K562 (cell line): ENCODE measurements around the gene NDST1. TPM values are rescaled to one million over a fixed set of nuclear protein-coding genes. Genes with fewer than 3 reads are reported as not detected.

Experiments used
- ARID4B ChIP-seq: sonication (generic); formaldehyde crosslinking; IDR thresholded peaks from 2 replicates; pipeline ENCODE4 v1.8.0; 2022; ENCODE audit warnings: mild to moderate bottlenecking, missing genetic modification reagents
- BHLHE40 ChIP-seq: IDR thresholded peaks from 2 replicates; pipeline ENCODE4 v1.6.1; 2011; ENCODE audit warnings: low read length, improper control_type of control experiment
- CTCF ChIP-seq, 3 experiments: IDR thresholded peaks in 2 of 3; conservative IDR thresholded peaks in 1 of 3; 2 replicates each; pipeline ENCODE4 v1.5.1; 2011 to 2012; ENCODE audit warnings: low read length in 3 of 3, mild to moderate bottlenecking in 3 of 3, control low read depth in 2 of 3, improper control_type of control experiment in 1 of 3, inconsistent platforms in 1 of 3, low read depth in 1 of 3, mixed read lengths in 1 of 3, moderate library complexity in 1 of 3; ENCODE audit not compliant: insufficient read depth in 2 of 3
- DMBX1 ChIP-seq: fragments of 250-450 bp; sonication (Bioruptor Pico); IDR thresholded peaks from 2 replicates; pipeline ENCODE4 v1.8.0; 2022; ENCODE audit warnings: inconsistent platforms, mild to moderate bottlenecking, moderate library complexity, borderline replicate concordance
- E2F6 ChIP-seq, 2 experiments: IDR thresholded peaks; 2 replicates each; pipeline ENCODE4 v1.6.1; 2011; ENCODE audit warnings: borderline replicate concordance in 1 of 2, control low read depth in 1 of 2, low read depth in 1 of 2, low read length in 1 of 2, mild to moderate bottlenecking in 1 of 2, mixed read lengths in 1 of 2, moderate library complexity in 1 of 2; ENCODE audit not compliant: insufficient read depth in 1 of 2, insufficient read length in 1 of 2, poor library complexity in 1 of 2, severe bottlenecking in 1 of 2; ENCODE audit errors: extremely low read depth in 1 of 2
- ETS1 ChIP-seq: conservative IDR thresholded peaks from 2 replicates; pipeline ENCODE4 v1.6.1; 2011; ENCODE audit warnings: low read depth, mild to moderate bottlenecking, low read length; ENCODE audit not compliant: control insufficient read depth
- HES1 ChIP-seq: fragments of 450-650 bp; IDR thresholded peaks from 2 replicates; pipeline ENCODE4 v1.6.1; 2016; ENCODE audit warnings: low read depth, mild to moderate bottlenecking, moderate library complexity
- HNRNPH1 ChIP-seq: fragments of 200-400 bp; formaldehyde crosslinking; optimal IDR thresholded peaks from 2 replicates; pipeline ENCODE3; 2017; ENCODE audit warnings: low read depth, mild to moderate bottlenecking, low read length, moderate library complexity
- MYC ChIP-seq, 2 experiments: fragments of 250-450 bp in 1 of 2; sonication (Bioruptor Pico) in 1 of 2; IDR thresholded peaks; 2 replicates each; pipeline versions ENCODE4 v1.5.1 to v1.6.1; 2012 to 2021; ENCODE audit warnings: low read depth in 2 of 2, borderline replicate concordance in 1 of 2, improper control_type of control experiment in 1 of 2, low read length in 1 of 2, mild to moderate bottlenecking in 1 of 2, moderate library complexity in 1 of 2
- PCBP1 ChIP-seq: fragments of 200-400 bp; formaldehyde crosslinking; IDR thresholded peaks from 2 replicates; pipeline ENCODE4 v1.6.1; 2018; ENCODE audit warnings: mild to moderate bottlenecking, low read depth, low read length; ENCODE audit not compliant: poor library complexity, severe bottlenecking
- PHB ChIP-seq: fragments of 250-450 bp; sonication (Bioruptor Pico); IDR thresholded peaks from 2 replicates; pipeline ENCODE4 v1.5.0; 2021
- RB1 ChIP-seq: fragments of 450-650 bp; IDR thresholded peaks from 2 replicates; pipeline ENCODE4 v1.6.1; 2017; ENCODE audit warnings: low read depth, mild to moderate bottlenecking
- SP1 ChIP-seq: sonication (generic); formaldehyde crosslinking; IDR thresholded peaks from 2 replicates; pipeline ENCODE4 v1.8.1; 2022; ENCODE audit warnings: mild to moderate bottlenecking, missing genetic modification reagents
- TAL1 ChIP-seq: fragments of 450-650 bp; IDR thresholded peaks from 2 replicates; pipeline ENCODE4 v1.6.1; 2016; ENCODE audit warnings: mild to moderate bottlenecking
- TSC22D4 ChIP-seq: fragments of 450-650 bp; IDR thresholded peaks from 2 replicates; pipeline ENCODE4 v1.6.1; 2016; ENCODE audit warnings: missing genetic modification characterization, missing biosample characterization, control low read depth
- ZNF274 ChIP-seq: IDR thresholded peaks from 2 replicates; pipeline ENCODE4 v1.6.1; 2011; ENCODE audit warnings: low read depth, mild to moderate bottlenecking, low read length, moderate library complexity, borderline replicate concordance
- ZNF316 ChIP-seq: fragments of 450-650 bp; IDR thresholded peaks from 2 replicates; pipeline ENCODE4 v1.6.1; 2016
- polyA plus RNA-seq, 8 experiments: library from polyadenylated mRNA; depleted of rRNA in 4 of 8; stranded (reverse) in 5 of 8; unstranded in 3 of 8; fragments of >200 nt; fragmentation: Nextera tagmentation in 2 of 8; fragmentation: Illumina TruSeq in 1 of 8; extraction: Ambion mirVana in 2 of 8; extraction: Trizol in 1 of 8; gene quantifications; 2 replicates each; pipeline versions ENCODE4 v1.2.1 to v1.2.3, GENCODE V29; 2011 to 2014; ENCODE audit warnings: inconsistent platforms in 1 of 8, missing spikeins in 1 of 8
- total RNA-seq, 7 experiments: library from RNA; depleted of rRNA in 6 of 7; stranded (reverse); fragments of >200 nt in 6 of 7; fragmentation: Illumina TruSeq in 2 of 7; extraction: Trizol in 2 of 7; gene quantifications; 2 replicates each; pipeline versions ENCODE4 v1.2.1 to v1.2.3, GENCODE V29; 2011 to 2021; ENCODE audit warnings: low replicate concordance in 1 of 7

NDST1 gene
- total and polyA plus RNA-seq, 9 of the 15 experiments (the other 6 are each of a cell fraction or from before 2014, with no cell fraction given): 0.38 to 47.9 (median 9.9) TPM

- TF ChIP-seq CTCF (IDR thresholded peaks at IDR 0.05 in 2 of 3, conservative IDR thresholded peaks at IDR 0.05 in 1 of 3; ENCODE audit: insufficient read depth in 2 of 3, low read depth in 1 of 3, low read length in 3 of 3) (peak; percentile 68 to 92 (median 85)), PCBP1 (peak; percentile 52), TAL1 (no peak), TSC22D4 (tag) (no peak), BHLHE40 (no peak), ARID4B (CRISPR knock-in tag) (peak; percentile 51; the same call in 1 of the 2 replicates), SP1 (CRISPR knock-in tag) (peak; percentile 57; the same call in 1 of the 2 replicates), MYC (IDR thresholded peaks at IDR 0.05; ENCODE audit: low read depth, low read length) (peak; percentile 89), MYC (CRISPR knock-in tag; IDR thresholded peaks at IDR 0.05; ENCODE audit: borderline replicate concordance, low read depth) (no peak), HES1 (no peak), DMBX1 (CRISPR knock-in tag) (no peak), E2F6 (IDR thresholded peaks at IDR 0.05; ENCODE audit: borderline replicate concordance in 1 of 2, extremely low read depth in 1 of 2, insufficient read depth in 1 of 2, insufficient read length in 1 of 2, low read depth in 1 of 2, low read length in 1 of 2, poor library complexity in 1 of 2, severe bottlenecking in 1 of 2) (peak; percentile 36 to 58), PHB (CRISPR knock-in tag) (no peak), HNRNPH1 (no peak), ZNF316 (no peak), ZNF274 (no peak), RB1 (peak; percentile 64; the same call in 1 of the 2 replicates), ETS1 (no peak)
These were observed 49.0 kb upstream of the NDST1 start (continued) for GRCh38 chr5:150458802-150459557.
